Stimulated activated naive CD8-positive, alpha-beta T cell treated with anti-CD3 and anti-CD28 coated beads, Interleukin-15, Interleukin-2, amounts not matched to agents 100 ng/mL and 50 ng/mL, for 24 hours (primary cell): ENCODE results near the gene FTO.

Experiments
- H3K27ac Mint-ChIP-seq: one replicate; pipeline ENCODE4 v1.8.0; 2021; ENCODE audit warnings: mild to moderate bottlenecking, mixed read lengths
- H3K27me3 Mint-ChIP-seq: one replicate; pipeline ENCODE4 v1.8.0; 2021; ENCODE audit warnings: mixed read lengths
- H3K36me3 Mint-ChIP-seq: one replicate; pipeline ENCODE4 v1.8.0; 2021; ENCODE audit warnings: low read depth, mixed read lengths
- H3K4me1 Mint-ChIP-seq: one replicate; pipeline ENCODE4 v1.8.0; 2021; ENCODE audit warnings: low read depth, mixed read lengths
- H3K4me3 Mint-ChIP-seq: one replicate; pipeline ENCODE4 v1.8.0; 2021; ENCODE audit warnings: mild to moderate bottlenecking, mixed read lengths
- H3K9me3 Mint-ChIP-seq: one replicate; pipeline ENCODE4 v1.8.0; 2021; ENCODE audit warnings: mixed read lengths

Gene FTO

GRCh38 chr16:54115558-54115957 lies 411.6 kb downstream of the FTO start:
- Mint-ChIP-seq H3K27me3 (no peaks in the 10 kb centered on the region), H3K27ac (no peak overlapping the region), H3K4me3 (no peak overlapping the region), H3K9me3 (no peaks in the 10 kb centered on the region), H3K36me3 (peaks cover 44% of the 10 kb centered on the region), H3K4me1 (no peaks in the 10 kb centered on the region)

- Mint-ChIP-seq H3K4me1 (no peaks in the 10 kb centered on the region), H3K36me3 (peaks cover 42% of the 10 kb centered on the region), H3K27ac (no peak overlapping the region), H3K4me3 (no peak overlapping the region), H3K27me3 (no peaks in the 10 kb centered on the region), H3K9me3 (no peaks in the 10 kb centered on the region)
These were observed 412.2 kb downstream of the FTO start for GRCh38 chr16:54116124-54116655.

GRCh38 chr16:54118846-54119245 lies 414.9 kb downstream of the FTO start:
- Mint-ChIP-seq H3K4me1 (no peaks in the 10 kb centered on the region), H3K9me3 (no peaks in the 10 kb centered on the region), H3K36me3 (peaks cover 23% of the 10 kb centered on the region), H3K4me3 (no peak overlapping the region), H3K27me3 (no peaks in the 10 kb centered on the region), H3K27ac (no peak overlapping the region)

- H3K4me1 Mint-ChIP-seq = no peaks in the 10 kb centered on the region
- H3K9me3 Mint-ChIP-seq = no peaks in the 10 kb centered on the region
- no peak overlapping the region for H3K27ac Mint-ChIP-seq
- H3K36me3 Mint-ChIP-seq = peaks cover 11% of the 10 kb centered on the region
- no peaks in the 10 kb centered on the region for H3K27me3 Mint-ChIP-seq
- no peak overlapping the region for H3K4me3 Mint-ChIP-seq
These were observed 417.0 kb downstream of the FTO start for GRCh38 chr16:54120846-54121480.

GRCh38 chr16:54121539-54122295 lies 417.8 kb downstream of the FTO start:
- H3K27ac Mint-ChIP-seq = no peak overlapping the region
- no peaks in the 10 kb centered on the region for H3K27me3 Mint-ChIP-seq
- no peaks in the 10 kb centered on the region for H3K4me1 Mint-ChIP-seq
- H3K36me3 Mint-ChIP-seq = peaks cover 8% of the 10 kb centered on the region
- H3K9me3 Mint-ChIP-seq = no peaks in the 10 kb centered on the region
- H3K4me3 Mint-ChIP-seq = no peak overlapping the region

- Mint-ChIP-seq H3K9me3 (no peaks in the 10 kb centered on the region), H3K36me3 (no peaks in the 10 kb centered on the region), H3K4me3 (no peak overlapping the region), H3K4me1 (no peaks in the 10 kb centered on the region), H3K27ac (no peak overlapping the region), H3K27me3 (no peaks in the 10 kb centered on the region)
These were observed 419.8 kb downstream of the FTO start for GRCh38 chr16:54123766-54124165.

GRCh38 chr16:54125751-54126655 lies 422.0 kb downstream of the FTO start:
- H3K36me3 Mint-ChIP-seq = no peaks in the 10 kb centered on the region
- no peaks in the 10 kb centered on the region for H3K4me1 Mint-ChIP-seq
- H3K9me3 Mint-ChIP-seq = no peaks in the 10 kb centered on the region
- H3K4me3 Mint-ChIP-seq = no peak overlapping the region
- H3K27me3 Mint-ChIP-seq = no peaks in the 10 kb centered on the region
- no peak overlapping the region for H3K27ac Mint-ChIP-seq

GRCh38 chr16:54126907-54127306 lies 423.0 kb downstream of the FTO start:
- no peak overlapping the region for H3K27ac Mint-ChIP-seq

GRCh38 chr16:54128629-54129234 lies 424.8 kb downstream of the FTO start:
- Mint-ChIP-seq H3K4me1 (no peaks in the 10 kb centered on the region), H3K4me3 (no peak overlapping the region), H3K27ac (no peak overlapping the region), H3K9me3 (no peaks in the 10 kb centered on the region), H3K36me3 (no peaks in the 10 kb centered on the region), H3K27me3 (no peaks in the 10 kb centered on the region)

More at GRCh38 chr16:54126907-54127306, 423.0 kb downstream of the FTO start:
- no peak overlapping the region for H3K4me3 Mint-ChIP-seq
- no peaks in the 10 kb centered on the region for H3K9me3 Mint-ChIP-seq
- no peaks in the 10 kb centered on the region for H3K27me3 Mint-ChIP-seq
- no peaks in the 10 kb centered on the region for H3K36me3 Mint-ChIP-seq
- H3K4me1 Mint-ChIP-seq = no peaks in the 10 kb centered on the region

- no peaks in the 10 kb centered on the region for H3K27me3 Mint-ChIP-seq
- no peak overlapping the region for H3K4me3 Mint-ChIP-seq
- H3K9me3 Mint-ChIP-seq = no peaks in the 10 kb centered on the region
- no peaks in the 10 kb centered on the region for H3K4me1 Mint-ChIP-seq
- no peak overlapping the region for H3K27ac Mint-ChIP-seq
- H3K36me3 Mint-ChIP-seq = no peaks in the 10 kb centered on the region
These were observed 425.9 kb downstream of the FTO start for GRCh38 chr16:54129810-54130209.

GRCh38 chr16:54135361-54136275 lies 431.7 kb downstream of the FTO start:
- Mint-ChIP-seq H3K9me3 (no peaks in the 10 kb centered on the region), H3K27ac (no peak overlapping the region)

GRCh38 chr16:54136276-54136625 lies 432.3 kb downstream of the FTO start:
- no peak overlapping the region for H3K27ac Mint-ChIP-seq
- no peaks in the 10 kb centered on the region for H3K4me1 Mint-ChIP-seq
- H3K4me3 Mint-ChIP-seq = no peak overlapping the region
- peaks cover 3% of the 10 kb centered on the region for H3K27me3 Mint-ChIP-seq
- H3K9me3 Mint-ChIP-seq = no peaks in the 10 kb centered on the region
- no peaks in the 10 kb centered on the region for H3K36me3 Mint-ChIP-seq

More at GRCh38 chr16:54135361-54136275, 431.7 kb downstream of the FTO start:
- H3K36me3 Mint-ChIP-seq = no peaks in the 10 kb centered on the region
- no peaks in the 10 kb centered on the region for H3K4me1 Mint-ChIP-seq
- no peaks in the 10 kb centered on the region for H3K27me3 Mint-ChIP-seq
- H3K4me3 Mint-ChIP-seq = no peak overlapping the region

- Mint-ChIP-seq H3K27me3 (peaks cover 15% of the 10 kb centered on the region), H3K27ac (no peak overlapping the region), H3K4me1 (no peaks in the 10 kb centered on the region), H3K36me3 (no peaks in the 10 kb centered on the region), H3K9me3 (no peaks in the 10 kb centered on the region), H3K4me3 (no peak overlapping the region)
These were observed 436.3 kb downstream of the FTO start for GRCh38 chr16:54140057-54140787.
